Islet of Langerhans (tissue), 1 donor: Measurements from ENCODE around the gene RAB34.

Experiments used
- FAIRE-seq: peaks from one replicate; lab custom pipeline; 2011; peaks lifted over from hg19 to GRCh38; lab: Jason Lieb, UNC

Gene RAB34

GRCh38 chr17:28717578-28718332, at the start of gene RAB34:
Gene RAB34, minus strand, starts transcription at chr17:28717868. Its CDS starts 602 bp downstream, at chr17:28717266.
- no peak for FAIRE-seq

GRCh38 chr17:28765038-28765437, 47.4 kb upstream of the RAB34 start:
- FAIRE-seq = no peak

- no peak for FAIRE-seq
Measured at GRCh38 chr17:28763804-28764266, 46.2 kb upstream of the RAB34 start.

- no peak for FAIRE-seq
Measured at GRCh38 chr17:28763137-28763799, 45.6 kb upstream of the RAB34 start.

GRCh38 chr17:28760601-28761562, 43.2 kb upstream of the RAB34 start:
- no peak for FAIRE-seq

GRCh38 chr17:28759256-28759865, 41.7 kb upstream of the RAB34 start:
- no peak for FAIRE-seq

GRCh38 chr17:28758411-28759121, 40.9 kb upstream of the RAB34 start:
- FAIRE-seq = no peak

- FAIRE-seq = no peak
Measured at GRCh38 chr17:28756049-28756804, 38.6 kb upstream of the RAB34 start.

GRCh38 chr17:28755486-28755885, 37.8 kb upstream of the RAB34 start:
- FAIRE-seq = no peak

GRCh38 chr17:28751600-28752366, 34.1 kb upstream of the RAB34 start:
- no peak for FAIRE-seq

GRCh38 chr17:28750178-28751047, 32.7 kb upstream of the RAB34 start:
- FAIRE-seq = no peak

- no peak for FAIRE-seq
Measured at GRCh38 chr17:28749516-28750177, 32.0 kb upstream of the RAB34 start.

GRCh38 chr17:28748852-28749515, 31.3 kb upstream of the RAB34 start:
- FAIRE-seq = no peak

- no peak for FAIRE-seq
Measured at GRCh38 chr17:28747801-28748750, 30.4 kb upstream of the RAB34 start.

GRCh38 chr17:28747051-28747691, 29.5 kb upstream of the RAB34 start:
- FAIRE-seq = no peak

GRCh38 chr17:28746611-28747050, 29.0 kb upstream of the RAB34 start:
- FAIRE-seq = no peak
